ENCODE results near the gene CYLD. TPM values are rescaled to one million over a fixed set of nuclear protein-coding genes. Genes with fewer than 3 reads are reported as not detected.

The CYLD gene
- total RNA-seq, 5 donors from 2014 or later (not counting 1 experiment from before 2014, with no cell fraction given) = 243 to 380 (median 294) TPM

DNA sequence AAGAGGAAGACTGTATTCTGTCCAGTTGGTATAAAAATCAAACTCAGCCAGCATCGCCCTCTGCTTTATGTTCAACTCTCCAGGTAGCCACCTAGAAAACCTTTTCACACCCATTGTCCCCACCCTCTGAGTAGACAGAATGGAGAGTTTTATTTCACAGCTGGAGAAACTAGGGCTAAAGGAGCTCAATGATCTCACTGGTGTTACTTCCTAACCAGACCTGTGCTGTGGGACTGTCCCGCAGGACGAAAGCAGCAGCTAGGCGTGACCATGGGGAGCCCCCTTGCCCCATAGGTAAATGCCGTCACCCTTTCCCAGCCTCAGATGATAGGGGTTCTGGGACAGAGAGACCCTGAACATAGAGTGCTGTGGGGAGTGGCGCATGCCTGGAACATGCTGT lies 67.7 kb downstream of the CYLD start:
- WGBS (ENCODE audit: insufficient coverage) = 94% methylated on average over 3 of the region's 6 CpGs
- Histone ChIP-seq H3K9me3 (no peaks in the 10 kb centered on the region), H3K4me1 (ENCODE audit: control insufficient read depth in 1 of 2, extremely low read depth in 1 of 2, insufficient read depth in 2 of 2, low read length in 2 of 2) (peaks cover 0 to 15% of the 10 kb centered on the region in 2 experiments), H3K27ac (ENCODE audit: low read length) (no peak overlapping the region), H3K27me3 (replicated peaks in 1 of 2; ENCODE audit: control insufficient read depth in 2 of 2, extremely low read depth in 1 of 2, insufficient read depth in 2 of 2, low read length in 1 of 2) (no peaks in the 10 kb centered on the region), H3K4me3 (ENCODE audit: control insufficient read depth in 1 of 2, extremely low read depth in 1 of 2, low read length in 1 of 2) (no peak overlapping the region), H3K36me3 (ENCODE audit: control insufficient read depth in 2 of 2, extremely low read depth in 1 of 2, insufficient read depth in 1 of 2, low read length in 1 of 2) (no peaks in the 10 kb centered on the region)
- Mint-ChIP-seq H3K27ac (no peak overlapping the region), H3K36me3 (no peaks in the 10 kb centered on the region), H3K27me3 (no peaks in the 10 kb centered on the region), H3K9me3 (no peaks in the 10 kb centered on the region), H3K4me1 (peaks cover 13 to 16% (median 14%) of the 10 kb centered on the region in 3 donors), H3K4me3 (no peak overlapping the region)
- ChIA-PET POLR2A (no interaction called here), CTCF (interaction anchor here in 1 of 2 donors (1.0 kb wide), 1 partner anchor 143 kb away, joined by 4 read pairs; no protein-coding TSS in a partner anchor)
- DNase-seq (no peak), ATAC-seq (replicated peaks in 1 of 4) (no peak)

- Histone ChIP-seq H3K4me1 (ENCODE audit: control insufficient read depth in 1 of 2, extremely low read depth in 1 of 2, insufficient read depth in 2 of 2, low read length in 2 of 2) (peaks cover 0 to 15% of the 10 kb centered on the region in 2 experiments), H3K27ac (ENCODE audit: low read length) (no peak overlapping the region), H3K27me3 (replicated peaks in 1 of 2; ENCODE audit: control insufficient read depth in 2 of 2, extremely low read depth in 1 of 2, insufficient read depth in 2 of 2, low read length in 1 of 2) (no peaks in the 10 kb centered on the region), H3K9me3 (no peaks in the 10 kb centered on the region), H3K4me3 (ENCODE audit: control insufficient read depth in 1 of 2, extremely low read depth in 1 of 2, low read length in 1 of 2) (no peak overlapping the region), H3K36me3 (ENCODE audit: control insufficient read depth in 2 of 2, extremely low read depth in 1 of 2, insufficient read depth in 1 of 2, low read length in 1 of 2) (no peaks in the 10 kb centered on the region)
- Mint-ChIP-seq H3K4me3 (no peak overlapping the region), H3K36me3 (no peaks in the 10 kb centered on the region), H3K27me3 (no peaks in the 10 kb centered on the region), H3K4me1 (peaks cover 13 to 16% (median 14%) of the 10 kb centered on the region in 3 donors), H3K9me3 (no peaks in the 10 kb centered on the region), H3K27ac (no peak overlapping the region)
- ATAC-seq (replicated peaks in 1 of 4) = no peak
- 76% methylated on average over 7 of the region's 8 CpGs for WGBS (ENCODE audit: insufficient coverage)
- no peak for DNase-seq
- POLR2A ChIA-PET = no interaction called here
- CTCF ChIA-PET = interaction anchor here in 1 of 2 donors (1.0 kb wide), 1 partner anchor 143 kb away, joined by 4 read pairs; no protein-coding TSS in a partner anchor
Measured at GRCh38 chr16:50810241-50810965, 68.5 kb downstream of the CYLD start.

- H3K9me3 ChIP-seq = no peaks in the 10 kb centered on the region
- DNase-seq (no peak), ATAC-seq (replicated peaks in 1 of 4) (no peak)
- H3K9me3 Mint-ChIP-seq = no peaks in the 10 kb centered on the region
- no peak overlapping the region for H3K27ac ChIP-seq (ENCODE audit: low read length)
- peaks cover 0 to 9% of the 10 kb centered on the region in 2 experiments for H3K27me3 ChIP-seq (replicated peaks in 1 of 2; ENCODE audit: control insufficient read depth in 2 of 2, extremely low read depth in 1 of 2, insufficient read depth in 2 of 2, low read length in 1 of 2)
- H3K4me3 Mint-ChIP-seq = no peak overlapping the region
- 69% methylated on average over 4 of the region's 7 CpGs for whole genome bisulfite sequencing (ENCODE audit: insufficient coverage)
- H3K4me3 ChIP-seq (ENCODE audit: control insufficient read depth in 1 of 2, extremely low read depth in 1 of 2, low read length in 1 of 2) = no peak overlapping the region
- no peaks in the 10 kb centered on the region for H3K4me1 ChIP-seq (ENCODE audit: control insufficient read depth in 1 of 2, extremely low read depth in 1 of 2, insufficient read depth in 2 of 2, low read length in 2 of 2)
- peaks cover 0 to 4% of the 10 kb centered on the region in 2 donors for H3K27me3 Mint-ChIP-seq
- CTCF ChIA-PET = no interaction called here
- H3K36me3 Mint-ChIP-seq = no peaks in the 10 kb centered on the region
- H3K4me1 Mint-ChIP-seq = peaks cover 0 to 4% (median 0%) of the 10 kb centered on the region in 3 donors
- H3K36me3 ChIP-seq (ENCODE audit: control insufficient read depth in 2 of 2, extremely low read depth in 1 of 2, insufficient read depth in 1 of 2, low read length in 1 of 2) = no peaks in the 10 kb centered on the region
- POLR2A ChIA-PET = no interaction called here
- H3K27ac Mint-ChIP-seq = no peak overlapping the region
Measured at GRCh38 chr16:50812046-50812445, 70.2 kb downstream of the CYLD start.

DNA sequence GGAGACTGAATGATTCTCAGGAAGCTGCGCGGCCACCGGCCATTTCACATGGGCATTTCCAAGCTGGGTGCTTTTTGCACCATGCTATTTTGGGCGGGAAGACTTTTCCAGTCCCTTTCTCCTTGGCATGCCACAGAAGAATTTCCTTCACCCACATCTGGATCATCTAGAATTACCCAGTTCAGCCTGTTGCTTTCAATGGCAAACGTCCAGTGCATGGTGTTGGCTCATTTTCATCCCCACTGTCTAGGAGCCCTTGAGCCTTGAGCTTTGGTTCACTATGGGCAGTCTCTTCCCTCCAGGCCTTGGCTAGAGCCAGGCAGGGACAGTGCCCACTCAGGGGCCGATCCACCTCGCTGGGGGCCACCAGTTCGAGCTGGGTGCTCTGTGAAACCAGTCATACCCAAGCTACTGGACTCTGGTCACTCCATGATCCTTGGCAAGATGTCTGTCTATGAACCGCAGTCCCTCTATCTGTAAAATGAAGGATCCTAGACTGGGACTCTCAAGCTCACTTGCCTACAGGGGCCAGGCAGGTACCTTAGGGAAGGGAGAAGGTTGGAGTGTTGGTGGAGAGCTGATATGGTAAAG lies 71.1 kb downstream of the CYLD start:
- 63% methylated on average over 7 of the region's 9 CpGs for WGBS (ENCODE audit: insufficient coverage)
- H3K4me1 ChIP-seq (ENCODE audit: control insufficient read depth in 1 of 2, extremely low read depth in 1 of 2, insufficient read depth in 2 of 2, low read length in 2 of 2) = no peaks in the 10 kb centered on the region
- H3K9me3 ChIP-seq = no peaks in the 10 kb centered on the region
- Mint-ChIP-seq H3K36me3 (no peaks in the 10 kb centered on the region), H3K27ac (no peak overlapping the region), H3K27me3 (peaks cover 1 to 4% of the 10 kb centered on the region in 2 donors), H3K4me3 (no peak overlapping the region), H3K4me1 (peaks cover 0 to 4% (median 0%) of the 10 kb centered on the region in 3 donors), H3K9me3 (no peaks in the 10 kb centered on the region)
- peaks cover 0 to 11% of the 10 kb centered on the region in 2 experiments for H3K27me3 ChIP-seq (replicated peaks in 1 of 2; ENCODE audit: control insufficient read depth in 2 of 2, extremely low read depth in 1 of 2, insufficient read depth in 2 of 2, low read length in 1 of 2)
- ATAC-seq (replicated peaks in 1 of 4) (no peak), DNase-seq (no peak)
- H3K36me3 ChIP-seq (ENCODE audit: control insufficient read depth in 2 of 2, extremely low read depth in 1 of 2, insufficient read depth in 1 of 2, low read length in 1 of 2) = no peaks in the 10 kb centered on the region
- no peak overlapping the region for H3K4me3 ChIP-seq (ENCODE audit: control insufficient read depth in 1 of 2, extremely low read depth in 1 of 2, low read length in 1 of 2)
- CTCF ChIA-PET = no interaction called here
- POLR2A ChIA-PET = no interaction called here
- no peak overlapping the region for H3K27ac ChIP-seq (ENCODE audit: low read length)

- Histone ChIP-seq H3K27ac (ENCODE audit: low read length) (no peak overlapping the region), H3K9me3 (no peaks in the 10 kb centered on the region), H3K36me3 (ENCODE audit: control insufficient read depth in 2 of 2, extremely low read depth in 1 of 2, insufficient read depth in 1 of 2, low read length in 1 of 2) (no peaks in the 10 kb centered on the region), H3K4me3 (ENCODE audit: control insufficient read depth in 1 of 2, extremely low read depth in 1 of 2, low read length in 1 of 2) (no peak overlapping the region), H3K4me1 (ENCODE audit: control insufficient read depth in 1 of 2, extremely low read depth in 1 of 2, insufficient read depth in 2 of 2, low read length in 2 of 2) (no peaks in the 10 kb centered on the region), H3K27me3 (replicated peaks in 1 of 2; ENCODE audit: control insufficient read depth in 2 of 2, extremely low read depth in 1 of 2, insufficient read depth in 2 of 2, low read length in 1 of 2) (peaks cover 0 to 11% of the 10 kb centered on the region in 2 experiments)
- POLR2A ChIA-PET = no interaction called here
- CTCF ChIA-PET = interaction anchor here (1.6 kb wide), 2 partner anchors 8 kb away, joined by 5 to 6 read pairs; no protein-coding TSS in a partner anchor
- DNase-seq = no peak
- H3K27me3 Mint-ChIP-seq = peaks cover 2 to 4% of the 10 kb centered on the region in 2 donors
- no peak overlapping the region for H3K4me3 Mint-ChIP-seq
- 57% methylated on average over 2 of the region's 4 CpGs for WGBS (ENCODE audit: insufficient coverage)
- no peak for ATAC-seq (replicated peaks in 1 of 4)
- H3K9me3 Mint-ChIP-seq = no peaks in the 10 kb centered on the region
- peaks cover 0 to under 1% (median 0%) of the 10 kb centered on the region in 3 donors for H3K4me1 Mint-ChIP-seq
- no peaks in the 10 kb centered on the region for H3K36me3 Mint-ChIP-seq
- no peak overlapping the region for H3K27ac Mint-ChIP-seq
Measured at GRCh38 chr16:50814052-50814451, 72.2 kb downstream of the CYLD start.

- H3K27ac ChIP-seq (ENCODE audit: low read length) = no peak overlapping the region
- Mint-ChIP-seq H3K4me3 (no peak overlapping the region), H3K9me3 (no peaks in the 10 kb centered on the region), H3K36me3 (no peaks in the 10 kb centered on the region), H3K4me1 (no peaks in the 10 kb centered on the region), H3K27me3 (peaks cover 2 to 4% of the 10 kb centered on the region in 2 donors), H3K27ac (no peak overlapping the region)
- no peaks in the 10 kb centered on the region for H3K9me3 ChIP-seq
- no peak for DNase-seq
- no peak for ATAC-seq (replicated peaks in 1 of 4)
- POLR2A ChIA-PET = no interaction called here
- H3K4me1 ChIP-seq (ENCODE audit: control insufficient read depth in 1 of 2, extremely low read depth in 1 of 2, insufficient read depth in 2 of 2, low read length in 2 of 2) = no peaks in the 10 kb centered on the region
- CTCF ChIA-PET = interaction anchor here (1.6 kb wide), 2 partner anchors 8 kb away, joined by 5 to 6 read pairs; no protein-coding TSS in a partner anchor
- WGBS (ENCODE audit: insufficient coverage) = no CpG with 5 or more reads among the region's 7 CpGs
- H3K4me3 ChIP-seq (ENCODE audit: control insufficient read depth in 1 of 2, extremely low read depth in 1 of 2, low read length in 1 of 2) = no peak overlapping the region
- H3K27me3 ChIP-seq (replicated peaks in 1 of 2; ENCODE audit: control insufficient read depth in 2 of 2, extremely low read depth in 1 of 2, insufficient read depth in 2 of 2, low read length in 1 of 2) = peaks cover 0 to 11% of the 10 kb centered on the region in 2 experiments
- H3K36me3 ChIP-seq (ENCODE audit: control insufficient read depth in 2 of 2, extremely low read depth in 1 of 2, insufficient read depth in 1 of 2, low read length in 1 of 2) = no peaks in the 10 kb centered on the region
Measured at GRCh38 chr16:50814541-50814940, 72.7 kb downstream of the CYLD start.

Measured in T-cell (primary cell).